H4 (cell line): ENCODE data around the gene TOR2A. TPM values are rescaled to one million over a fixed set of nuclear protein-coding genes. Genes with fewer than 3 reads are reported as not detected.

Experiments
- DNase-seq: peaks from one replicate; pipeline ENCODE4 v3.0.0-alpha.2; 2015; ENCODE audit warnings: low spot score
- total RNA-seq: library from RNA; depleted of rRNA; stranded (reverse); fragments of >200 nt; shearing (Covaris generic); gene quantifications from 2 replicates; pipeline ENCODE4 v1.2.3, GENCODE V29; 2014; rRNA removed

The TOR2A gene
- total RNA-seq, 1 experiment from 2014 or later, result 11.5 TPM

DNA sequence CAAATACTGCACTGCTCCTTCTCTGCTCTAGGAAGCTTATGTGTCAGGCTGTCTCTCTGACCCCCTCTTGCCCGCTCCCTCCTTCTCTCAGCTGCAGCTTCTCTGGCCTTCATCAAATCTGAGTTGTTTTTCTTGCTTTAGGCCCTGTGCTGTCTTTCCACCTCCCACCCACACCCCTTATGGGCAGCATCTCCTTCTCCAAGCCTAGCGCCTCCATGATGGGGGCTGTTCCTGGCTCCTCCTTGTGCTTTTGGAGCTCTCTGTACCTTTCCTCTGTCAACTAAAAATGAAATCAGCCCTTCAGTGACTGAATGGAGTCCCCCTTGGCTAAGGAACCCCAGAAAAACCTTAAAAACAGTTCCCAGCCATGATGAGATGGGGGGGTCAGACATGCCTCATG lies 35.0 kb downstream of the TOR2A start:
- DNase-seq, result no peak

- no peak for DNase-seq
Measured at GRCh38 chr9:127698985-127699670, 36.0 kb downstream of the TOR2A start.

GRCh38 chr9:127698386-127698785 lies 36.7 kb downstream of the TOR2A start:
- DNase-seq, result no peak

DNA sequence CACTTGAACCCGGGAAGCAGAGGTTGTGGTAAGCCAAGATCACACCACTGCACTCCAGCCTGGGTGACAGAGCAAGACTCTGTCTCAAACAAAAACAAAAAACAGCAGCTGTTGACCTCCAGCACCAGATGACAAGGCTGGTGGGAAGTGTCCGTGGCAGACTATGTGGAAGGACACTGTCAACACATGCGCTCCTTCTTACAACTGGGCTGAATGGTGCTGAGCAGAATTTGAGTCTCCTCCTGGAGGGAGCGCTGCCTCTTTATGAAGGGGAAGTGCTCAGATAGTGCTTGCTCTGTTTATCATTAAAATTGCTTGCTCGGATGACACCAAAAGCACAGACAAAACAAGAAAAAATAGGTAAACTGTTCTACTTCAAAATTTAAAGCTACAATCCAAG lies 37.5 kb downstream of the TOR2A start:
- DNase-seq, result no peak

- no peak for DNase-seq
Measured at GRCh38 chr9:127694890-127695720, 40.0 kb downstream of the TOR2A start.

GRCh38 chr9:127693697-127694096 lies 41.4 kb downstream of the TOR2A start:
- DNase-seq, result no peak

DNA sequence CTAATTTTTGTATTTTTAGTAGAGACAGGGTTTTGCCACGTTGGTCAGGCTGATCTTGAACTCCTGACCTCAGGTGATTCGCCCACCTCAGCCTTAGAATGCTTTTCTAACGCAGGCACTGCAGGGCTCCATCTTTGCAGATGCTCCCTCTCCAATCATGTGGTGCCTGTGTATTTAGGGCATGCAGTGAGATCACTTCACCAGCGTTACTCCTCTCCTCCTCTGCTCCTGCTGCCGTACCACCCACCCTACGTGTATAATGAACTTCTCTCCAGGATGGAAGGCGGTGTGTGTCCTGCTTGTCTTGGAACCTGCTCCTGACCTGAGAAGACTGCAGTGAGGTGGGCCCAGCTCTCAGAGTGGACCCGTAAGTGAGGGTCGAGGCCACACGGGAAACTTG lies 42.0 kb downstream of the TOR2A start:
- DNase-seq, result no peak

- no peak for DNase-seq
Measured at GRCh38 chr9:127692071-127692470, 43.0 kb downstream of the TOR2A start.

DNA sequence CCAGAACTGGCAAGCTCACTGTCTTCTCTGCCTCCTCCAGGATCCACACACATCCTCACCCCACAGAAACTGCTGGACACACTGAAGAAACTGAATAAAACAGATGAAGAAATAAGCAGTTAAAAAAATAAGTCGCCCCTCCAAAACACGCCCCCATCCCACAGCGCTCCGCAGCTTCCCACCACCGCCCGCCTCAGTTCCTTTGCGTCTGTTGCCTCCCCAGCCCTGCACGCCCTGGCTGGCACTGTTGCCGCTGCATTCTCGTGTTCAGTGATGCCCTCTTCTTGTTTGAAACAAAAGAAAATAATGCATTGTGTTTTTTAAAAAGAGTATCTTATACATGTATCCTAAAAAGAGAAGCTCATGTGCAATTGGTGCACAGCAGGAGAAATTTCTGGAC lies 44.4 kb downstream of the TOR2A start:
- DNase-seq, result no peak

DNA sequence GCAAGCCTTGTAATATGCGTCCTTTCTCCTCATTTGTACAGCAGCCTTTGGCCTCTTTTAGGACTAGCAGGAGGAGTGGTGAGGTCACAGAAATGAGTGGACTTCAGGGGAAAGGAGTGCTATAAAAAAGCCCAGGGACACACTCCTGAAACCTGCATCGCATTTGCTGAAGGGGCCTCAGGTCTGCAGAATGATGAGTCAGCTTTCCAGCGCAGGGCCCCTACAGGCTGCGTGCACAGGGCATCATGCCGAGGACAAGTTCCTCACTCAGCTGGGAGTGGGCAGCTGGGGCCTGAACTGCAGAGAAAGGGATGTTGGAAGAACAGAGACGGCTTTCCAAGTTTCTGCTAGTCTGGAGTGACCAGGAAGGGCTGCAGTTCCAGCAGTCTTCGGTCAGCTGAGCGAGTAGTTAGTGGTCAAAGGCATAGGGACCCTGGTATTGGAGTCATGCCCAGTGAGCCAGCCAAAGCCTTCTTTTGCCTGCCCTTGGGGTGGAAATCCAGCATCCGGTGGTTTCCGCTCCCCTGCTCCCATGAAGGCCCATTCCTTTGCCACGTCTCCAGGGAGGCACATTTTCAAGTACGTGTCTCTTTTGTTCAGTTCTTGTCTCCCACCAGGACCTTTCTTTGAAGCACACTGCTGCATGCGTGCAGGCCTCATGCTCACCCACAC lies 45.6 kb downstream of the TOR2A start:
- no peak for DNase-seq

DNA sequence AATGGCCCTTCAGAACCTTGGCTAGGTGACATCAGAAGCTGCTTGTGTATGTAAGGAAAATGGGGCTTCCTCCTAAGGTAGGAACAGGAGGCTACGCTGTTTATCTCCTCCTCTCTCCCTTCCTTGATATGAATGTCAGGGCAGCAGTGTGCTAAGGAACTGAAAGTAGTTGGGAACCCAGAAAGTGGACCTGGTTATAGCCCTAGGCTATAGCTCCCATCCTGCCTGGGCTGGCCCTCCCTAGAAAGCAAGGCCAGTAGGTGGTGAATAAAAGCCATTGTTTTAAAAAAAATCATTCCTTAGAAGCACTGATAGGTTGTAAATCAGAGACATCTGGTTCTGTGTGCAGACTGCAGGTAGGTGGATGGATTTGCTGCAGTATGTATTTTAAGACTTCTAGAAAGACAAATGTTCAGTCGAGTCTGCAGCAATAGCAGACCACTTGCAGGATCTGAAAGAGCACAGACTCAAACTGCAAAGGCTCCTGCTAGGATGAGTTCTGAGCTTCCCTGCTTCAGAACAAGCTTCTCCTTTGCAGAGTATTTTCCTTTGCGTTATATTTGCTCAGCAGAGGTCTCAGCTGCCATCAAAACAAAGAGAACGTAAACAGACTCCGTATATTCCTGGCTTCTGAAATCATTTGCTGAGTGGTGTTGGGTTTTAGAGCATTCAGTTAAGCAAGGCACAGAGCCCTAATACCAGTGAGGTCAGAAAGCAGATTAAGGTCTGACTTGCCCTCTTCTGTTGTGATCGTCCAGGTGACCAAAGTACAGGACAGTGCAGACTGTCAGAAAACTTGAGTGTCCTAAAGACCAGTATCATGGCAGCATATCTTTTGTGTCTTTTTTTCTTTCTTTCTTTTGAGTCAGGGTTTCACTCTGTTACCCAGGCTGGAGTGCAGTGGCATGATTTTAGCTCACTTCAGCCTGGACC lies 48.4 kb downstream of the TOR2A start:
- no peak for DNase-seq

- no peak for DNase-seq
Measured at GRCh38 chr9:127684576-127684975, 50.5 kb downstream of the TOR2A start.

- DNase-seq, result no peak
Measured at GRCh38 chr9:127683723-127684122, 51.4 kb downstream of the TOR2A start.

- no peak for DNase-seq
Measured at GRCh38 chr9:127682351-127683136, 52.5 kb downstream of the TOR2A start.

Other genes starting within 250 kb of the TOR2A start
- gene STXBP1, start 123.0 kb downstream of the TOR2A start, total RNA-seq, result 7.2 and 18.8 TPM in 2 replicates
- not detected in 2 replicates for gene CFAP157, start 28.3 kb downstream of the TOR2A start, total RNA-seq
- 9.9 and 11.4 TPM in 2 replicates for gene PTRH1, start 19.6 kb downstream of the TOR2A start, total RNA-seq
- not detected in 2 replicates for gene TTC16, start 19.2 kb downstream of the TOR2A start, total RNA-seq
- 0.12 and 0.23 TPM in 2 replicates for gene SH2D3C, start 43.4 kb upstream of the TOR2A start, total RNA-seq
- 22.8 and 24.8 TPM in 2 replicates for gene CDK9, start 50.7 kb upstream of the TOR2A start, total RNA-seq
- 32.8 and 49.8 TPM in 2 replicates for gene FPGS, start 67.6 kb upstream of the TOR2A start, total RNA-seq
- gene ENG, start 119.4 kb upstream of the TOR2A start, total RNA-seq, result 1.8 and 3.0 TPM in 2 replicates
- 25.3 and 45.7 TPM in 2 replicates for gene AK1, start 142.4 kb upstream of the TOR2A start, total RNA-seq
- 12.4 and 14.8 TPM in 2 replicates for gene ST6GALNAC6, start 164.3 kb upstream of the TOR2A start, total RNA-seq
- 5.2 and 12.8 TPM in 2 replicates for gene ST6GALNAC4, start 181.7 kb upstream of the TOR2A start, total RNA-seq
- 0.95 and 2.6 TPM in 2 replicates for gene PIP5KL1, start 195.5 kb upstream of the TOR2A start, total RNA-seq
- gene DPM2, start 202.6 kb upstream of the TOR2A start, total RNA-seq, result 31.1 and 35.4 TPM in 2 replicates
- gene EEIG1, start 245.7 kb upstream of the TOR2A start, total RNA-seq, result 7.6 and 10.6 TPM in 2 replicates